ENCODE measurements around the gene HMGB1. TPM values are rescaled to one million over a fixed set of nuclear protein-coding genes. Genes with fewer than 3 reads are reported as not detected.
A peak's percentile ranks its signal among the peaks of the same experiment; 100 is the strongest.
"Not testable (repeated sequence)": the region's sequence is repeated elsewhere in the genome, so short reads cannot be mapped to it uniquely, and the experiment has no call there.

Gene HMGB1
- total RNA-seq, 1 experiment from 2014 or later, result 638 TPM

DNA sequence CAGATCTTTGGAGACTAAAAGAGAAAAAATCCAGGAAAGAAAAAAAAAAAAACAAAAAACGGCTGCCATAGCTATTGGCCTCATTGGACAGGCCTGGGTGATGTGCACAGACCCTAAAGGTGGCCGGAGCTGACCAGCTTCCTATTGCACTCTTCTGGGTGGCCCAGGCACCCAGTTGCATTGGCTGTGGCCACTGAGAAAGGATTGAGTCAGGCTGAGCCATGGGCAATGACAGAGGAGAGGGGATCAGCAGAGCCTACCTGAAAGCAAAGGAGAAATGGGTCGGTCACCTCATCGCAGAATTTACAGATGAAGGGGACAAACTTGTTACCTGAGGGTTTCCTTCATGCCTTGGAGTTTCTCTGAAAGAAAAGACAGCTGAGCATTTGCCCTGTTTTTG, 17.3 kb downstream of the HMGB1 start:
- Histone ChIP-seq H3K9me3 (no peaks in the 10 kb centered on the region), H3K27me3 (no peaks in the 10 kb centered on the region), H3K36me3 (no peaks in the 10 kb centered on the region), H3K4me3 (no peak overlapping the region)
- DNase-seq, result no peak

- Histone ChIP-seq H3K27me3 (no peaks in the 10 kb centered on the region), H3K4me3 (peak overlapping the region; percentile 7; the same call in 1 of the 2 replicates), H3K9me3 (no peaks in the 10 kb centered on the region), H3K36me3 (no peaks in the 10 kb centered on the region)
- no peak for DNase-seq
Measured at GRCh38 chr13:30446126-30446500, 19.6 kb downstream of the HMGB1 start.

GRCh38 chr13:30443957-30444404, 21.8 kb downstream of the HMGB1 start:
- no peaks in the 10 kb centered on the region for H3K36me3 ChIP-seq
- no peak overlapping the region for H3K4me3 ChIP-seq
- DNase-seq, result no peak
- no peaks in the 10 kb centered on the region for H3K9me3 ChIP-seq
- no peaks in the 10 kb centered on the region for H3K27me3 ChIP-seq

DNA sequence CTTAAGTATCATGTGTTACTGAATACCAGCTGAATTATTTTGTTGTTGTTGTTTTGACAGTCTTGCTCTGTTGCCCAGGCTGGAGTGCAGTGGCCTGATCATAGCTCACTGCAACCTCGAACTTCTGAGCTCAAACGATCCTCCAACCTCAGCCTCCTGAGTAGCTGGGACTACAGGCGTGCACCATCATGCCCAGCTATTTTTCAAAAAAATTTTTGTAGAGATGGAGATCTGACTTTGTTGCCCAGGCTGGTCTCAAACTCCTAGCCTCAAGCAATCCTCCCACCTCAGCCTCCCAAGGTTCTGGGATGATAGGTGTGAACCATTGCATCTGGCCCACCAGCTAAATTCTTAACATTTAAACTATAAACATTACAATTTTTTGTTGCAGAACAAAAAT, 22.2 kb downstream of the HMGB1 start:
- not testable (repeated sequence) for H3K9me3 ChIP-seq

DNA sequence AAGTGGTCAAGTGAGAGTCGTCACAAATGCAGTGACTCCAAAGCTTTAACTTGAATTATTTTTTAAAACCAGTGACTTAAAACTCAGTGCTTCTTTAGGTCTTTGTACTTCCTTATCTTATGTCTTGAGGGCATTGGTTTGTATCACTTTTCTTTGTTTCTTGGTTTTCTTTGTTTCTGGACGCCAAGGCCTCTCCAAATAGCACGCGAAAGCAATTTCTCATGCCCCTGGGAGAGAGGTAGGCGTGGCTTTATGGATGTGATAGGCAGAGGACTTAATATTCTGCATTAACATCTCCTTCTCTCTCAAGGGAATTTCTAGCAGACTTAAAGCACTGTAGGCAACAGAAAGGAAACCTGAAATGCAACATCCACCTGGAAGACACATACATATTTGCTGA, 22.8 kb downstream of the HMGB1 start:
- Histone ChIP-seq H3K4me3 (no peak overlapping the region), H3K9me3 (no peaks in the 10 kb centered on the region), H3K27me3 (no peaks in the 10 kb centered on the region), H3K36me3 (no peaks in the 10 kb centered on the region)
- DNase-seq, result no peak

More for the DNA sequence above, 22.2 kb downstream of the HMGB1 start:
- H3K27me3 ChIP-seq, DNase-seq, H3K4me3 ChIP-seq, H3K36me3 ChIP-seq: not testable (repeated sequence)

GRCh38 chr13:30440910-30441703, 24.6 kb downstream of the HMGB1 start:
- no peak for DNase-seq
- no peaks in the 10 kb centered on the region for H3K36me3 ChIP-seq

GRCh38 chr13:30438286-30438685, 27.4 kb downstream of the HMGB1 start:
- no peak for DNase-seq
- no peak overlapping the region for H3K4me3 ChIP-seq
- no peaks in the 10 kb centered on the region for H3K27me3 ChIP-seq
- H3K9me3 ChIP-seq, result no peaks in the 10 kb centered on the region
- H3K36me3 ChIP-seq, result no peaks in the 10 kb centered on the region

More at GRCh38 chr13:30440910-30441703, 24.6 kb downstream of the HMGB1 start:
- H3K4me3 ChIP-seq, result no peak overlapping the region
- no peaks in the 10 kb centered on the region for H3K27me3 ChIP-seq
- H3K9me3 ChIP-seq, result no peaks in the 10 kb centered on the region

GRCh38 chr13:30437177-30437576, 28.6 kb downstream of the HMGB1 start:
- DNase-seq, result no peak
- Histone ChIP-seq H3K27me3 (no peaks in the 10 kb centered on the region), H3K4me3 (no peak overlapping the region)

GRCh38 chr13:30435911-30436451, 29.8 kb downstream of the HMGB1 start:
- Histone ChIP-seq H3K27me3 (no peaks in the 10 kb centered on the region), H3K9me3 (no peaks in the 10 kb centered on the region), H3K36me3 (no peaks in the 10 kb centered on the region), H3K4me3 (no peak overlapping the region)
- DNase-seq, result no peak

More at GRCh38 chr13:30437177-30437576, 28.6 kb downstream of the HMGB1 start:
- Histone ChIP-seq H3K36me3 (no peaks in the 10 kb centered on the region), H3K9me3 (no peaks in the 10 kb centered on the region)

GRCh38 chr13:30431269-30431940, 34.3 kb downstream of the HMGB1 start:
- DNase-seq, result no peak
- Histone ChIP-seq H3K9me3 (no peaks in the 10 kb centered on the region), H3K36me3 (no peaks in the 10 kb centered on the region), H3K4me3 (no peak overlapping the region), H3K27me3 (no peaks in the 10 kb centered on the region)

GRCh38 chr13:30429721-30430694, 35.7 kb downstream of the HMGB1 start:
- H3K4me3 ChIP-seq, result no peak overlapping the region
- H3K27me3 ChIP-seq, result no peaks in the 10 kb centered on the region
- no peaks in the 10 kb centered on the region for H3K9me3 ChIP-seq
- H3K36me3 ChIP-seq, result no peaks in the 10 kb centered on the region
- peak; percentile 74 for DNase-seq

- DNase-seq, result no peak
- no peaks in the 10 kb centered on the region for H3K27me3 ChIP-seq
- H3K9me3 ChIP-seq, result no peaks in the 10 kb centered on the region
- H3K36me3 ChIP-seq, result no peaks in the 10 kb centered on the region
- H3K4me3 ChIP-seq, result no peak overlapping the region
Measured at GRCh38 chr13:30429235-30429634, 36.5 kb downstream of the HMGB1 start.

DNA sequence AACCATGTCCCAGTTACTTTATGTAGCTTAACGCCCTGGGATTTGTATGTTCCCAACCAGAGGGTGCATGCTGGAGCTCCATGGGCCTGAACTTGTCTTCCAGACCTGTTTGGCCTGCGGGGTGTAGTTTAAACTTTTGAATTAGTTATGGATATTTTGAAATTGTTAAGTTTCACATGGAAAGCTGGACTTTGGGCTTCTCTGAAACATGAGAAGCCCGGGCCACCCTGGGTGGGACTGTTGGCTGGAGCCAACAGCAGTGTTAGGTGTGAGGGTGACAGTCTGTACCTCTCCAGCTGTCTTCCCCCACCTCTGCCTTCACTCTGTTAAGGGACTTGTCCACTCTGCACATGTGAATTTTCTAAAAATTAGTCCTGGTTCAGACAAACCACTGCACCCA, 41.8 kb downstream of the HMGB1 start:
- no peaks in the 10 kb centered on the region for H3K27me3 ChIP-seq
- no peak overlapping the region for H3K4me3 ChIP-seq
- no peak for DNase-seq
- no peaks in the 10 kb centered on the region for H3K36me3 ChIP-seq
- no peaks in the 10 kb centered on the region for H3K9me3 ChIP-seq

GRCh38 chr13:30422054-30422839, 43.5 kb downstream of the HMGB1 start, which contains the start of gene UBE2L5:
Gene UBE2L5 (plus strand): TSS chr13:30422493. CDS start chr13:30427991, 5,498 bp downstream.
- Histone ChIP-seq H3K27me3 (no peaks in the 10 kb centered on the region), H3K4me3 (peak within 1 kb of the TSS; percentile 55), H3K9me3 (no peaks in the 10 kb centered on the region), H3K36me3 (no peaks in the 10 kb centered on the region)
- DNase-seq, result peak; percentile 89

GRCh38 chr13:30421093-30422053, 44.4 kb downstream of the HMGB1 start:
- H3K36me3 ChIP-seq, result no peaks in the 10 kb centered on the region
- DNase-seq, result peak; percentile 89

More at GRCh38 chr13:30421093-30422053, 44.4 kb downstream of the HMGB1 start:
- Histone ChIP-seq H3K9me3 (no peaks in the 10 kb centered on the region), H3K4me3 (peak overlapping the region; percentile 55), H3K27me3 (no peaks in the 10 kb centered on the region)
